ENCODE data around the gene CST7.

Gene CST7

DNA sequence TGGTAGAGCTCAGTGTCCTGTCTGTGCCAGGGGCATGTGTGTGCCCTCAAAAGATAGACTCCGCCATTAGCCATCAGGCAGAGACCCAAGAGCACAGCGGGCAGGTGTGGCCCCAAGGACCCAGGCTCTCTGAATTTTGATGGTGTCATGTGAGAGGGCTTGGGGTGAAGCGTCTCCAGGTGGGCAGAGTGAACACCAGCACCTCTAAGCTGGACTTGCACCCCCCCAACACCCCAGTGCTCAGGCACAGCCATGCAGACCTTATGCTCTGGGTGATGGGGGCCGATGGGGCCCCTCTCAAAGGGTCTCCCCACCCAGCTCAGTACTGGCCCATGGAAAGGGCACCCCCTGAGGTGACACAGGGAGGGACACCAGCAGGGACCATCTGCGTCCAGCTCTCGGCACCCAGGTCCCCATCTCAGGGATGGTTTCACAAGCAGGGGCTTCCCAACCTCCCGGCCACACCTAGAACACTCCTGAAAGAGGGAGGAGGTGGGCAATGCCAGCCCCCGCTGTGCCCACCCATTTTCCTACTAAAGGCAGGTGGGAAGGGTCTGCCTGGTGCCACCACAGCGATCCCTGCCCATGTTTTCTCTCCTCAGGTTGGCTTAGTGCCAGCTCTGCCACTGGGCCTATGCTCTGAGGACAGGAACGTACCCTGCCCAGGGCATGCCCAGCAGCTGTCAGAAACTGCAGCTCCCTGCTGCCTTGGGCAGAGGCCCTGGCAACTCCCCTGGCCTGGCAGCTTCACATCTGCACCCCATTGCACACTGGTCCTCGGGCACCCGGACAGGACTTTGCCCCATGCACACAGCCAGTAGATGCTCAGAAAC lies 3.5 kb downstream of the CST7 start:
- peaks cover 11% of the 10 kb centered on the region for H4K20me1 ChIP-seq (ENCODE audit: insufficient read depth, low read length)
- H3K27ac ChIP-seq (ENCODE audit: low read length), result no peak overlapping the region
- H3K27me3 ChIP-seq (ENCODE audit: insufficient read depth, low read length, poor library complexity), result no peaks in the 10 kb centered on the region
- no peak overlapping the region for H3K4me2 ChIP-seq (ENCODE audit: insufficient read depth, low read length)
- no peaks in the 10 kb centered on the region for H3K79me2 ChIP-seq (ENCODE audit: insufficient read depth, low read length)
- no peak overlapping the region for H2AFZ ChIP-seq (ENCODE audit: low read depth, low read length)
- no peak for TF ChIP-seq EZH2 (IDR thresholded peaks at IDR 0.05; ENCODE audit: borderline replicate concordance, low read depth, low read length, severe bottlenecking)
- TF ChIP-seq, protein P1, sequence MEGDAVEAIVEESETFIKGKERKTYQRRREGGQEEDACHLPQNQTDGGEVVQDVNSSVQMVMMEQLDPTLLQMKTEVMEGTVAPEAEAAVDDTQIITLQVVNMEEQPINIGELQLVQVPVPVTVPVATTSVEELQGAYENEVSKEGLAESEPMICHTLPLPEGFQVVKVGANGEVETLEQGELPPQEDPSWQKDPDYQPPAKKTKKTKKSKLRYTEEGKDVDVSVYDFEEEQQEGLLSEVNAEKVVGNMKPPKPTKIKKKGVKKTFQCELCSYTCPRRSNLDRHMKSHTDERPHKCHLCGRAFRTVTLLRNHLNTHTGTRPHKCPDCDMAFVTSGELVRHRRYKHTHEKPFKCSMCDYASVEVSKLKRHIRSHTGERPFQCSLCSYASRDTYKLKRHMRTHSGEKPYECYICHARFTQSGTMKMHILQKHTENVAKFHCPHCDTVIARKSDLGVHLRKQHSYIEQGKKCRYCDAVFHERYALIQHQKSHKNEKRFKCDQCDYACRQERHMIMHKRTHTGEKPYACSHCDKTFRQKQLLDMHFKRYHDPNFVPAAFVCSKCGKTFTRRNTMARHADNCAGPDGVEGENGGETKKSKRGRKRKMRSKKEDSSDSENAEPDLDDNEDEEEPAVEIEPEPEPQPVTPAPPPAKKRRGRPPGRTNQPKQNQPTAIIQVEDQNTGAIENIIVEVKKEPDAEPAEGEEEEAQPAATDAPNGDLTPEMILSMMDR (IDR thresholded peaks at IDR 0.05; ENCODE audit: borderline replicate concordance, extremely low read depth, low read length, poor library complexity, severe bottlenecking), result no peak
- no peak overlapping the region for H3K4me3 ChIP-seq (ENCODE audit: low read depth in 1 of 2, low read length in 2 of 2)
- H3K9ac ChIP-seq (ENCODE audit: low read depth, low read length), result no peak overlapping the region
- H3K36me3 ChIP-seq (ENCODE audit: insufficient read depth, low read length), result peaks cover 17% of the 10 kb centered on the region
- DNase-seq, result peak; percentile 5
- ATAC-seq (ENCODE audit: insufficient read depth, low read depth), result no peak
- no peaks in the 10 kb centered on the region for H3K9me3 ChIP-seq (ENCODE audit: insufficient read depth, low read length, severe bottlenecking)
- H3K4me1 ChIP-seq (ENCODE audit: insufficient read depth, low read length), result peaks cover 39% of the 10 kb centered on the region

DNA sequence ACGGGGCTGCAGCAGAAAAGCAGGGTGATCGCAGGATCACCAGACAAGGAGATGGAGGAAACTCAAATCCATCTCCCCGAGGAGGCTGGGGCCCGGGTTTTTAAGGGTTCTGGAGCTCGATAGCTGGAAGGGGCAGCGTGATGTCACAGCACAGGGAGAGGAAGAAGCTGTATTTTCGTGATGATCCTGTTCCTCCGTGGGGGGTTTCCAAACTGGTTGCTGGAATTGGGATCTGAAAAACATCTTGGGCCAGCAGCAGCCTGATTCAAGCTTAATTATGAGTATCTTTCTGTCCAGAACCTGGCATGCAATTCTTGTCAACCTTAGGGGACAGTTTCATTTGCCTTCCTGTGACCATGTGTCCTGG lies 4.1 kb downstream of the CST7 start:
- ATAC-seq (ENCODE audit: insufficient read depth, low read depth), result no peak
- peaks cover 39% of the 10 kb centered on the region for H3K4me1 ChIP-seq (ENCODE audit: insufficient read depth, low read length)
- TF ChIP-seq, protein P1 (IDR thresholded peaks at IDR 0.05; ENCODE audit: borderline replicate concordance, extremely low read depth, low read length, poor library complexity, severe bottlenecking), result no peak
- TF ChIP-seq EZH2 (IDR thresholded peaks at IDR 0.05; ENCODE audit: borderline replicate concordance, low read depth, low read length, severe bottlenecking), result no peak

DNA sequence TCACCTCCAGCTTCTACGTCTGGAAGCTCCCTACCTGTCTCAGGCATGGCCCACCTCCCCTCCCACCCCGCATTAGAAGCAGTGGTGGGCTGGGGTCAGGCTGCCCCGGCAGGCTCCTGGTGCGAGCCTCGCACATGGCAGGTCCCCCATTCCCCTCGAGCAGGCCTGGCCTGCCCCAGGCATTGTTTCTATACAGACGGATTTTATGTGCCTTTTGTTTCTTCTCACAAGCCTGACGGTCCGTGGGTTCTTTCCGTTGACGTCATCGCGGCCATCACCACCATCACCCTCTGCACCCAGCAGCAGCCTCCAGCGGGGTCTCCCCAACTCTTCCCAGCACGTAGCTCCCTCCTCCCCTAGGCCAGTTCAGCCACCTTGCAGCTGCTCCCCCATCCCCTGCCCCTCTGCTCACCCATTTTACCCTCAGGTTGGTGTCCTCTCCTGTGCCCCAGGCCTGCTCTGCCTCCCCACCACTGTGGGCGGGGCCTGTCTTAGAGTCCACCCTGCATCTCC lies 4.6 kb downstream of the CST7 start:
- Histone ChIP-seq H4K20me1 (ENCODE audit: insufficient read depth, low read length) (peaks cover 11% of the 10 kb centered on the region), H3K27me3 (ENCODE audit: insufficient read depth, low read length, poor library complexity) (no peaks in the 10 kb centered on the region), H3K79me2 (ENCODE audit: insufficient read depth, low read length) (no peaks in the 10 kb centered on the region), H2AFZ (ENCODE audit: low read depth, low read length) (no peak overlapping the region), H3K4me1 (ENCODE audit: insufficient read depth, low read length) (peaks cover 36% of the 10 kb centered on the region), H3K9me3 (ENCODE audit: insufficient read depth, low read length, severe bottlenecking) (no peaks in the 10 kb centered on the region), H3K9ac (ENCODE audit: low read depth, low read length) (no peak overlapping the region), H3K36me3 (ENCODE audit: insufficient read depth, low read length) (peaks cover 25% of the 10 kb centered on the region), H3K27ac (ENCODE audit: low read length) (peak overlapping the region; percentile 57; the same call in 1 of the 2 replicates), H3K4me2 (ENCODE audit: insufficient read depth, low read length) (no peak overlapping the region), H3K4me3 (ENCODE audit: low read depth in 1 of 2, low read length in 2 of 2) (no peak overlapping the region)
- DNase-seq, result peak; percentile 4
- no peak for ATAC-seq (ENCODE audit: insufficient read depth, low read depth)
- TF ChIP-seq, protein P1 (IDR thresholded peaks at IDR 0.05; ENCODE audit: borderline replicate concordance, extremely low read depth, low read length, poor library complexity, severe bottlenecking), result no peak
- no peak for TF ChIP-seq EZH2 (IDR thresholded peaks at IDR 0.05; ENCODE audit: borderline replicate concordance, low read depth, low read length, severe bottlenecking)

More for the DNA sequence above, 4.1 kb downstream of the CST7 start:
- Histone ChIP-seq H3K36me3 (ENCODE audit: insufficient read depth, low read length) (peaks cover 23% of the 10 kb centered on the region), H3K79me2 (ENCODE audit: insufficient read depth, low read length) (no peaks in the 10 kb centered on the region), H3K4me3 (ENCODE audit: low read depth in 1 of 2, low read length in 2 of 2) (no peak overlapping the region), H3K4me2 (ENCODE audit: insufficient read depth, low read length) (no peak overlapping the region), H2AFZ (ENCODE audit: low read depth, low read length) (no peak overlapping the region), H4K20me1 (ENCODE audit: insufficient read depth, low read length) (peaks cover 11% of the 10 kb centered on the region), H3K9me3 (ENCODE audit: insufficient read depth, low read length, severe bottlenecking) (no peaks in the 10 kb centered on the region), H3K27ac (ENCODE audit: low read length) (no peak overlapping the region), H3K9ac (ENCODE audit: low read depth, low read length) (no peak overlapping the region), H3K27me3 (ENCODE audit: insufficient read depth, low read length, poor library complexity) (no peaks in the 10 kb centered on the region)
- peak; percentile 4 for DNase-seq

Measured in DND-41 (cell line).